Peyer's patch (tissue), 4 donors: Measurements from ENCODE around the gene GYPB.

Experiments
- CTCF ChIP-seq, 6 experiments: fragments of 450-650 bp in 4 of 6; fragments of 200-600 bp in 2 of 6; sonication (generic) in 1 of 6; IDR thresholded peaks; one replicate each; pipeline ENCODE4 v1.5.1; 2017 to 2019; ENCODE audit warnings: antibody characterized with exemption in 6 of 6, mild to moderate bottlenecking in 3 of 6, moderate library complexity in 1 of 6
- POLR2A ChIP-seq, 2 donors: fragments of 450-650 bp; IDR thresholded peaks; one replicate each; pipeline ENCODE4 v1.5.1; 2017; ENCODE audit warnings: antibody characterized with exemption in 2 of 2, mild to moderate bottlenecking in 2 of 2, moderate library complexity in 2 of 2

GRCh38 chr4:144056800-144057199 is 37.6 kb upstream of the GYPB start:
- TF ChIP-seq POLR2A (IDR thresholded peaks at IDR 0.05) (no peak), CTCF (IDR thresholded peaks at IDR 0.05) (no peak)
